A673 (cell line): Measurements from ENCODE around the gene CDHR2. TPM values are rescaled to one million over a fixed set of nuclear protein-coding genes. Genes with fewer than 3 reads are reported as not detected.

Source experiments
- BruUV-seq: library from RNA; stranded (reverse); fragments of 400-500 nt; replicated peaks from 2 replicates; lab custom pipeline; 2021; lab: Mats Ljungman, UMichigan
- CTCF ChIA-PET: fragments of 300-600 bp; sonication (Branson Sonifier 250); formaldehyde crosslinking; loops from one replicate; lab custom pipeline; 2022; ENCODE audit warnings: antibody characterized with exemption; lab: Charles Lee
- POLR2A ChIA-PET: fragments of 300-600 bp; sonication (Branson Sonifier 250); formaldehyde crosslinking; loops from one replicate; lab custom pipeline; 2022; ENCODE audit warnings: antibody characterized with exemption; ENCODE audit not compliant: low non-redundant PET; lab: Charles Lee
- DNase-seq: peaks from one replicate; pipeline ENCODE4 v3.0.0-alpha.2; 2015; ENCODE audit warnings: low spot score
- H3K27ac ChIP-seq: fragments of 200-600 bp; sonication (generic); 2 replicates; pipeline ENCODE4 v1.5.1; 2016; ENCODE audit warnings: mixed run types, low read depth, mild to moderate bottlenecking, mixed read lengths, antibody characterized with exemption, low read length; ENCODE audit not compliant: poor library complexity, severe bottlenecking
- H3K27me3 ChIP-seq: fragments of 200-600 bp; sonication (generic); replicated peaks from 2 replicates; pipeline ENCODE4 v1.6.1; 2017; ENCODE audit warnings: mixed run types, low read depth, mild to moderate bottlenecking, mixed read lengths, antibody characterized with exemption, low read length; ENCODE audit not compliant: insufficient read depth, poor library complexity
- H3K36me3 ChIP-seq: fragments of 200-600 bp; sonication (generic); 2 replicates; pipeline ENCODE4 v1.6.1; 2016; ENCODE audit warnings: mixed run types, mild to moderate bottlenecking, mixed read lengths, antibody characterized with exemption, low read length; ENCODE audit not compliant: insufficient read depth, poor library complexity, severe bottlenecking
- H3K4me1 ChIP-seq: fragments of 200-600 bp; sonication (generic); 2 replicates; pipeline ENCODE4 v1.6.1; 2017; ENCODE audit warnings: mixed run types, mild to moderate bottlenecking, mixed read lengths, antibody characterized with exemption, low read length; ENCODE audit not compliant: insufficient read depth, poor library complexity, severe bottlenecking
- H3K4me3 ChIP-seq: fragments of 200-600 bp; sonication (generic); 2 replicates; pipeline ENCODE4 v1.5.1; 2016; ENCODE audit warnings: low read depth, mixed run types, mild to moderate bottlenecking, mixed read lengths, low read length; ENCODE audit not compliant: poor library complexity, severe bottlenecking
- H3K9me3 ChIP-seq: fragments of 200-600 bp; sonication (generic); 2 replicates; pipeline ENCODE4 v1.6.1; 2016; ENCODE audit warnings: mixed run types, low read depth, mild to moderate bottlenecking, mixed read lengths, antibody characterized with exemption, low read length; ENCODE audit not compliant: poor library complexity, severe bottlenecking
- CTCF ChIP-seq: fragments of 300-800, 200-600 bp; sonication (generic); conservative IDR thresholded peaks from 2 replicates; pipeline ENCODE4 v1.5.1; 2017; ENCODE audit warnings: low read depth, mild to moderate bottlenecking, antibody characterized with exemption, low read length, moderate library complexity, mixed read lengths
- EZH2 ChIP-seq: fragments of 200-600 bp; sonication (generic); IDR thresholded peaks from 2 replicates; pipeline ENCODE4 v1.6.1; 2017; ENCODE audit warnings: borderline replicate concordance, low read depth, mild to moderate bottlenecking, mixed read lengths, antibody characterized with exemption, low read length; ENCODE audit not compliant: poor library complexity, severe bottlenecking
- intact Hi-C: fragments of 100-400 bp; cut with micrococcal nuclease; formaldehyde crosslinking; loops from one replicate; pipeline ENCODE4 v1.10.0; 2022; ENCODE audit not compliant: unreplicated experiment
- total RNA-seq: library from RNA; stranded (reverse); gene quantifications from 2 replicates; pipeline ENCODE4 v1.2.3, GENCODE V29; 2021

The CDHR2 gene
- total RNA-seq, 1 experiment from 2014 or later, result not detected

GRCh38 chr5:176560364-176560763 is 11.2 kb downstream of the CDHR2 start:
- H3K36me3 ChIP-seq, result no peaks in the 10 kb centered on the region
- intact Hi-C loops, result no loop called here
- no peak overlapping the region for H3K4me3 ChIP-seq
- no TSS peak for BruUV-seq
- CTCF ChIA-PET, result no interaction called here
- no peak overlapping the region for H3K27ac ChIP-seq
- H3K9me3 ChIP-seq, result no peaks in the 10 kb centered on the region
- no peak for TF ChIP-seq CTCF
- TF ChIP-seq EZH2, result no peak
- no peaks in the 10 kb centered on the region for H3K4me1 ChIP-seq
- POLR2A ChIA-PET, result no interaction called here
- no peak for DNase-seq
- H3K27me3 ChIP-seq, result no peaks in the 10 kb centered on the region

GRCh38 chr5:176561259-176561658 is 12.1 kb downstream of the CDHR2 start:
- H3K4me1 ChIP-seq, result no peaks in the 10 kb centered on the region
- H3K27ac ChIP-seq, result no peak overlapping the region
- ChIA-PET CTCF (no interaction called here), POLR2A (no interaction called here)
- BruUV-seq, result no TSS peak
- H3K4me3 ChIP-seq, result no peak overlapping the region
- no peaks in the 10 kb centered on the region for H3K27me3 ChIP-seq
- TF ChIP-seq CTCF (no peak), EZH2 (no peak)
- H3K36me3 ChIP-seq, result no peaks in the 10 kb centered on the region
- DNase-seq, result no peak
- H3K9me3 ChIP-seq, result no peaks in the 10 kb centered on the region
- intact Hi-C loops, result no loop called here

- Histone ChIP-seq H3K4me1 (no peaks in the 10 kb centered on the region), H3K27ac (no peak overlapping the region), H3K36me3 (no peaks in the 10 kb centered on the region), H3K4me3 (no peak overlapping the region), H3K27me3 (no peaks in the 10 kb centered on the region), H3K9me3 (no peaks in the 10 kb centered on the region)
- CTCF ChIA-PET, result no interaction called here
- intact Hi-C loops, result no loop called here
- POLR2A ChIA-PET, result no interaction called here
- DNase-seq, result no peak
- TF ChIP-seq EZH2 (no peak), CTCF (no peak)
- no TSS peak for BruUV-seq
These were observed 13.0 kb downstream of the CDHR2 start for GRCh38 chr5:176562189-176562588.
